Suppressor macrophage treated with lipopolysaccharide for 1 hour (primary cell): Measurements from ENCODE around the gene ATMIN.

Experiments
- DNase-seq, 3 donors: peaks; one replicate each; pipeline ENCODE4 v3.0.0-alpha.2; 2020 to 2022

The ATMIN gene

GRCh38 chr16:81035398-81035974, at the start of gene ATMIN:
ATMIN (plus strand) TSS chr16:81035842; CDS start chr16:81035871, 29 bp downstream.
- DNase-seq: peak; percentile 93 to 99 (median 97)

- DNase-seq: no peak
Measured at GRCh38 chr16:80986557-80986956, 49.1 kb upstream of the ATMIN start.

- DNase-seq: no peak
Measured at GRCh38 chr16:80988756-80989155, 46.9 kb upstream of the ATMIN start.

GRCh38 chr16:80989801-80990200, 45.8 kb upstream of the ATMIN start:
- no peak for DNase-seq

GRCh38 chr16:80990577-80990976, 45.1 kb upstream of the ATMIN start:
- no peak for DNase-seq

GRCh38 chr16:80990978-80991377, 44.7 kb upstream of the ATMIN start:
- DNase-seq: no peak

GRCh38 chr16:80991792-80992430, 43.7 kb upstream of the ATMIN start:
- DNase-seq: no peak

GRCh38 chr16:80992676-80993293, 42.9 kb upstream of the ATMIN start:
- DNase-seq: no peak

GRCh38 chr16:80993307-80993706, 42.3 kb upstream of the ATMIN start:
- DNase-seq: no peak

GRCh38 chr16:80993834-80994233, 41.8 kb upstream of the ATMIN start:
- no peak for DNase-seq

GRCh38 chr16:80994451-80994850, 41.2 kb upstream of the ATMIN start:
- DNase-seq: no peak

GRCh38 chr16:80996688-80997138, 38.9 kb upstream of the ATMIN start:
- no peak for DNase-seq

- peak; percentile 18 to 32 (median 32) for DNase-seq
Measured at GRCh38 chr16:80997139-80997798, 38.4 kb upstream of the ATMIN start.

GRCh38 chr16:80997964-80998620, 37.5 kb upstream of the ATMIN start:
- peak; percentile 82 to 86 (median 84) for DNase-seq

- no peak for DNase-seq
Measured at GRCh38 chr16:81000873-81001272, 34.8 kb upstream of the ATMIN start.

- DNase-seq: no peak
Measured at GRCh38 chr16:81001330-81001729, 34.3 kb upstream of the ATMIN start.

- DNase-seq: no peak
Measured at GRCh38 chr16:81003064-81003463, 32.6 kb upstream of the ATMIN start.

- peak; percentile 19 to 39 (median 33) for DNase-seq
Measured at GRCh38 chr16:81003610-81004460, 31.8 kb upstream of the ATMIN start.

- DNase-seq: peak; percentile 72 to 86 (median 83)
Measured at GRCh38 chr16:81004646-81005353, 30.8 kb upstream of the ATMIN start.

- no peak for DNase-seq
Measured at GRCh38 chr16:81005610-81006161, 30.0 kb upstream of the ATMIN start.

GRCh38 chr16:81006211-81006812, 29.3 kb upstream of the ATMIN start:
- DNase-seq: peak; percentile 85 to 93 (median 87)
